ENCODE measurements around the gene KIFAP3.
A peak's percentile ranks its signal among the peaks of the same experiment; 100 is the strongest.
"Not testable (repeated sequence)": the region's sequence is repeated elsewhere in the genome, so short reads cannot be mapped to it uniquely, and the experiment has no call there.

Gene KIFAP3

GRCh38 chr1:169892927-169893644 lies 181.4 kb downstream of the KIFAP3 start:
- peak; percentile 26 for DNase-seq (ENCODE audit: insufficient read length, low spot score)
- no peak for FAIRE-seq

GRCh38 chr1:169892176-169892926 lies 182.1 kb downstream of the KIFAP3 start:
- no peak for FAIRE-seq

GRCh38 chr1:169891539-169891885 lies 183.0 kb downstream of the KIFAP3 start:
- FAIRE-seq (no peak), DNase-seq (ENCODE audit: insufficient read length, low spot score) (no peak)

More at GRCh38 chr1:169892176-169892926, 182.1 kb downstream of the KIFAP3 start:
- no peak for DNase-seq (ENCODE audit: insufficient read length, low spot score)

GRCh38 chr1:169890761-169891538 lies 183.5 kb downstream of the KIFAP3 start:
- DNase-seq (ENCODE audit: insufficient read length, low spot score) (no peak), FAIRE-seq (no peak)

- no peak for DNase-seq (ENCODE audit: insufficient read length, low spot score)
- no peak for FAIRE-seq
These were observed 184.6 kb downstream of the KIFAP3 start for GRCh38 chr1:169889871-169890270.

GRCh38 chr1:169886931-169887330 lies 187.6 kb downstream of the KIFAP3 start:
- FAIRE-seq (no peak), DNase-seq (ENCODE audit: insufficient read length, low spot score) (no peak)

- no peak for DNase-seq (ENCODE audit: insufficient read length, low spot score)
- no peak for FAIRE-seq
These were observed 188.1 kb downstream of the KIFAP3 start for GRCh38 chr1:169886422-169886821.

GRCh38 chr1:169885207-169885606 lies 189.3 kb downstream of the KIFAP3 start:
- DNase-seq (ENCODE audit: insufficient read length, low spot score): no peak
- no peak for FAIRE-seq

- FAIRE-seq (no peak), DNase-seq (ENCODE audit: insufficient read length, low spot score) (no peak)
These were observed 189.9 kb downstream of the KIFAP3 start for GRCh38 chr1:169884634-169885033.

- FAIRE-seq (no peak), DNase-seq (ENCODE audit: insufficient read length, low spot score) (no peak)
These were observed 192.4 kb downstream of the KIFAP3 start for GRCh38 chr1:169882039-169882511.

- no peak for DNase-seq (ENCODE audit: insufficient read length, low spot score)
- FAIRE-seq: no peak
These were observed 195.3 kb downstream of the KIFAP3 start for GRCh38 chr1:169879034-169879840.

- FAIRE-seq: no peak
These were observed 196.0 kb downstream of the KIFAP3 start for GRCh38 chr1:169878498-169878897.

GRCh38 chr1:169877800-169878491 lies 196.5 kb downstream of the KIFAP3 start:
- DNase-seq (ENCODE audit: insufficient read length, low spot score) (no peak), FAIRE-seq (no peak)

More at GRCh38 chr1:169878498-169878897, 196.0 kb downstream of the KIFAP3 start:
- DNase-seq (ENCODE audit: insufficient read length, low spot score): no peak

- FAIRE-seq: no peak
These were observed 200.3 kb downstream of the KIFAP3 start for GRCh38 chr1:169874229-169874628.

GRCh38 chr1:169873582-169874199 lies 200.8 kb downstream of the KIFAP3 start:
- FAIRE-seq (no peak), DNase-seq (ENCODE audit: insufficient read length, low spot score) (no peak)

More at GRCh38 chr1:169874229-169874628, 200.3 kb downstream of the KIFAP3 start:
- DNase-seq (ENCODE audit: insufficient read length, low spot score): no peak

GRCh38 chr1:169872906-169873305 lies 201.6 kb downstream of the KIFAP3 start:
- FAIRE-seq (no peak), DNase-seq (ENCODE audit: insufficient read length, low spot score) (no peak)

GRCh38 chr1:169871988-169872387 lies 202.5 kb downstream of the KIFAP3 start:
- DNase-seq (ENCODE audit: insufficient read length, low spot score); FAIRE-seq: not testable (repeated sequence)
